NB4 (cell line): Measurements from ENCODE around the gene DGKB.

Source experiments
- POLR2A ChIP-seq: IDR thresholded peaks from 2 replicates; pipeline ENCODE4 v1.6.1; 2011; ENCODE audit warnings: mild to moderate bottlenecking; ENCODE audit not compliant: insufficient read length; ENCODE audit errors: extremely low read depth
- TF ChIP-seq, protein P1 (sequence below): IDR thresholded peaks from 2 replicates; pipeline ENCODE4 v1.6.1; 2011; ENCODE audit warnings: low read depth, low read length

DNA sequence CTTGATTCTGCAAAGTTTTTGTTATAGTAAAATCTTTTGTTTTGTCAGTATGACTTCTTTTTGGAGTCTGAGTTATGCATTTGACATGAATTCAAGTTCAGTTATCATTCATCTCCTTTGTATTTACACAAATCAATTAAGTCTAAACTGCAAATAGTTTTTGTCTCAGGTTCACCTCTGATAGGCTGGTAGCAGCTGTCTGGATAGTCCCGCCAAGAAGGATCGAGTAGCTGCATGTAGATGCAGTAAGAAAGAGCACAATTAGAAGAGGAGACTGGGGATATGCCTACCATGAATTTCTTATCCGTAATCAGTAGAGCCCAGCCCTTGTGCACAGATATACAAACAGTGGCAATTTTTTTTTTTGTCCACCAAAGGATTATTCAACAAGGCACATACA, 520.6 kb downstream of the DGKB start:
- no peak for TF ChIP-seq POLR2A
- TF ChIP-seq, protein P1, sequence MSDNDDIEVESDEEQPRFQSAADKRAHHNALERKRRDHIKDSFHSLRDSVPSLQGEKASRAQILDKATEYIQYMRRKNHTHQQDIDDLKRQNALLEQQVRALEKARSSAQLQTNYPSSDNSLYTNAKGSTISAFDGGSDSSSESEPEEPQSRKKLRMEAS, result no peak
